SU-DHL-6 (cell line): ENCODE measurements around the gene XPO5.

Source experiments
- H2AFZ ChIP-seq: fragments of 200-600 bp; sonication (generic); 2 replicates; pipeline ENCODE4 v1.6.1; 2014; ENCODE audit warnings: low read depth, mild to moderate bottlenecking, moderate library complexity, mixed read lengths, antibody characterized with exemption, low read length; ENCODE audit not compliant: severe bottlenecking
- H3F3A ChIP-seq: fragments of 200-600 bp; shearing (Covaris generic); 2 replicates; pipeline ENCODE4 v1.6.0; 2016; ENCODE audit warnings: antibody characterized with exemption, mild to moderate bottlenecking; ENCODE audit not compliant: insufficient read depth
- H3K27ac ChIP-seq: fragments of 200-600 bp; sonication (generic); 2 replicates; pipeline ENCODE4 v1.5.1; 2016; ENCODE audit warnings: low read depth, mild to moderate bottlenecking, low read length, moderate library complexity, mixed read lengths
- H3K27me3 ChIP-seq: fragments of 200-600 bp; sonication (generic), shearing (Covaris generic); 2 replicates; pipeline ENCODE4 v1.6.0; 2014; ENCODE audit warnings: mild to moderate bottlenecking, low read length
- H3K36me3 ChIP-seq: fragments of 200-600 bp; sonication (generic); 2 replicates; pipeline ENCODE4 v1.6.1; 2014; ENCODE audit warnings: mild to moderate bottlenecking, low read length, mixed read lengths
- H3K4me2 ChIP-seq: fragments of 300-600, 200-600 bp; shearing (Covaris generic), sonication (generic); 2 replicates; pipeline ENCODE4 v1.6.0; 2014; ENCODE audit warnings: low read length, low read depth, mild to moderate bottlenecking; ENCODE audit not compliant: poor library complexity, severe bottlenecking
- H3K4me3 ChIP-seq: fragments of 200-600 bp; sonication (generic); 2 replicates; pipeline ENCODE4 v1.5.1; 2014; ENCODE audit warnings: antibody characterized with exemption, low read length, mild to moderate bottlenecking, mixed read lengths; ENCODE audit not compliant: insufficient read depth, poor library complexity, severe bottlenecking
- H3K79me2 ChIP-seq: fragments of 200-600 bp; sonication (generic); 2 replicates; pipeline ENCODE4 v1.6.1; 2014; ENCODE audit warnings: mild to moderate bottlenecking, low read length, moderate library complexity; ENCODE audit not compliant: insufficient read depth
- H3K9ac ChIP-seq: fragments of 200-600 bp; sonication (generic); 2 replicates; pipeline ENCODE4 v1.7.0; 2014; ENCODE audit warnings: mild to moderate bottlenecking, low read length
- H3K9me2 ChIP-seq: fragments of 200-600 bp; sonication (generic); replicated peaks from 2 replicates; pipeline ENCODE4 v1.6.1; 2014; ENCODE audit warnings: low read length; ENCODE audit not compliant: insufficient read depth
- H3K9me3 ChIP-seq: fragments of 200-600 bp; sonication (generic); 2 replicates; pipeline ENCODE4 v1.6.1; 2014; ENCODE audit warnings: low read length, mixed read lengths; ENCODE audit not compliant: insufficient read depth
- H4K20me1 ChIP-seq: fragments of 200-600 bp; sonication (generic); 2 replicates; pipeline ENCODE4 v1.6.1; 2014; ENCODE audit warnings: low read depth, mild to moderate bottlenecking, antibody characterized with exemption, low read length, moderate library complexity, mixed read lengths
- EZH2phosphoT487 ChIP-seq: fragments of 200-600 bp; sonication (generic), shearing (Covaris generic); conservative IDR thresholded peaks from 2 replicates; pipeline ENCODE4 v1.6.1; 2018; ENCODE audit warnings: mild to moderate bottlenecking, antibody characterized with exemption, low read length, moderate library complexity, mixed read lengths
- TF ChIP-seq, protein P1 (sequence below): fragments of 200-600 bp; sonication (generic); IDR thresholded peaks from one replicate; pipeline ENCODE4 v1.5.1; 2017; ENCODE audit warnings: antibody characterized with exemption, mild to moderate bottlenecking, low read length, moderate library complexity; ENCODE audit not compliant: insufficient read depth, poor library complexity, severe bottlenecking

XPO5 gene

DNA sequence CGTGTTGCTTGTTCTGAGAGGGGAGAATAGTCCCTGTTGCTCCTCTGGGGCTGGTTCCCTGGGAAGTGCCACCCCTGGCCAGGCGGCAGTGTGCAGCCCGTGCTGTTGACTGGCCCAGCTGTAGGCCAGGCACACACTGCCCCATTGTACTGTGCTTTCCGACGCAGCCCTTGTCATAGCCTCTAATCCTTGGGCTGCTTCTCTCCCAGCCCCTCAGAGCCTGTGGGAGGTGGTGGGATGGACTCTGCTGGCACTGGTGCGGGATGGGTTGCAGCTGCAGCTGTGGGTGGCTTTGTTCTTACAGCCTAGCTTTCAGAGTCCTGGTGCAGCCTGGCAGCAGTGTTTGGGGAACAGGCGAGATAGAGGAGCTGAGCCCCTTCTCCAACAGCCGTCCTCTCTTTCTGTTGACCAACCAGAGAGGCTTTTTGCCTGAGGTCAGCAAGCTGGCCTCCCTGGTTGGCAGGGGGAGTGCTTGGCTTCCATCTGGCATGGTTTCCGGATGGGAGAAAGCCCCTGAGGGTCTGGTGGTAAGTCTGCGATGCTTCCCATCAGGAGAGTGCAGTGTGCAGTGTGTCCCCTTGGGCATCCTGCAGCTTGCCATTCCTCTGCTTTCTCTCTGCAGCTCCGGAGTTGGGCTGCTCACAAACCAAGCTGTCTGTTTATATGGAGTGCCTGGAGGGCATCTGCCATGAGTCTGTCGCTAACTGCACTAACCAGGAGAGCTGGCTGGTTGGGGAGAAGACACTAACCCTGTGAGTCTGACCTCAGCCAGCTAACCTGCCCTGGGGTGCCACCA is 86.4 kb downstream of the XPO5 start:
- no peak overlapping the region for H3K4me3 ChIP-seq
- TF ChIP-seq, protein P1, sequence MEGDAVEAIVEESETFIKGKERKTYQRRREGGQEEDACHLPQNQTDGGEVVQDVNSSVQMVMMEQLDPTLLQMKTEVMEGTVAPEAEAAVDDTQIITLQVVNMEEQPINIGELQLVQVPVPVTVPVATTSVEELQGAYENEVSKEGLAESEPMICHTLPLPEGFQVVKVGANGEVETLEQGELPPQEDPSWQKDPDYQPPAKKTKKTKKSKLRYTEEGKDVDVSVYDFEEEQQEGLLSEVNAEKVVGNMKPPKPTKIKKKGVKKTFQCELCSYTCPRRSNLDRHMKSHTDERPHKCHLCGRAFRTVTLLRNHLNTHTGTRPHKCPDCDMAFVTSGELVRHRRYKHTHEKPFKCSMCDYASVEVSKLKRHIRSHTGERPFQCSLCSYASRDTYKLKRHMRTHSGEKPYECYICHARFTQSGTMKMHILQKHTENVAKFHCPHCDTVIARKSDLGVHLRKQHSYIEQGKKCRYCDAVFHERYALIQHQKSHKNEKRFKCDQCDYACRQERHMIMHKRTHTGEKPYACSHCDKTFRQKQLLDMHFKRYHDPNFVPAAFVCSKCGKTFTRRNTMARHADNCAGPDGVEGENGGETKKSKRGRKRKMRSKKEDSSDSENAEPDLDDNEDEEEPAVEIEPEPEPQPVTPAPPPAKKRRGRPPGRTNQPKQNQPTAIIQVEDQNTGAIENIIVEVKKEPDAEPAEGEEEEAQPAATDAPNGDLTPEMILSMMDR = no peak
- no peak for TF ChIP-seq EZH2phosphoT487
- no peak overlapping the region for H2AFZ ChIP-seq
- no peaks in the 10 kb centered on the region for H3K27me3 ChIP-seq
- no peaks in the 10 kb centered on the region; the same call in 1 of the 2 replicates for H3K79me2 ChIP-seq
- no peaks in the 10 kb centered on the region for H3K9me2 ChIP-seq
- H3K36me3 ChIP-seq = no peaks in the 10 kb centered on the region
- H3K9me3 ChIP-seq = no peaks in the 10 kb centered on the region
- H3K4me2 ChIP-seq = no peak overlapping the region
- H4K20me1 ChIP-seq = no peaks in the 10 kb centered on the region
- H3K27ac ChIP-seq = no peak overlapping the region
- no peaks in the 10 kb centered on the region for H3F3A ChIP-seq
- H3K9ac ChIP-seq = no peak overlapping the region

DNA sequence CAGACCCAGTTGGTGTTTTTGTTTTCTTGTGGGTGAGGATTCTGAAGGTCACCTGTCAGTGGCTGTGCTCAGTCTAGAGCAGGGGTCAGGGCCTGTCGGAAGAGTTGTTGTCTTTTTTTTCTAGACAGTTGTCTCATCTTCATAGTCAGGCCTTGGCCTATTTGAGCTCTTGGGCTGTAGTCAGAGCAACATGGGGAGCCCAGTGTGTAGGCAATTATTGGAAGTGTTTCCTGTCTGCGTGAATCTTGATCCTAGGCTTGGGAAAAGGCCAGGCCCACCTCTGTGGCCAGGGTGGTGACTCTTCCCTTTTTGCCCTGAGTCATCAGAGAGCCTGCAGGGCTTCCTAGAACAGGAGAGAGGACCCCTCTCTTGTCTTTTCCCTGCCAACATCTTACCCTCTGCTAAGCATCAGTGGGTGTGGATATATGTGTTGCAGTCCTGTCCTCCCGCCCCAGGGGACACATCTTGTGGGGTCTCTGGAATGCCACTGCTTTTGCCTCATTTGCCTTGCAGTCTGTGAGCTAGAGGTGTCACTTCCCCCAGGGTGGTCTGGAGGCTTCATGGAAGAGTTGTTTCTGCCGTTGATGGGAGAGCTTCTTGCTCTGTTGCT is 87.1 kb downstream of the XPO5 start:
- no peaks in the 10 kb centered on the region for H3K36me3 ChIP-seq
- no peaks in the 10 kb centered on the region for H3K9me2 ChIP-seq
- no peak for TF ChIP-seq EZH2phosphoT487
- TF ChIP-seq, protein P1 = no peak
- no peak overlapping the region for H3K4me2 ChIP-seq
- no peaks in the 10 kb centered on the region for H3F3A ChIP-seq
- no peaks in the 10 kb centered on the region for H3K27me3 ChIP-seq
- no peaks in the 10 kb centered on the region for H4K20me1 ChIP-seq
- no peak overlapping the region for H3K27ac ChIP-seq
- no peak overlapping the region for H3K4me3 ChIP-seq
- no peaks in the 10 kb centered on the region for H3K9me3 ChIP-seq
- no peak overlapping the region for H3K9ac ChIP-seq
- no peak overlapping the region for H2AFZ ChIP-seq
- H3K79me2 ChIP-seq = no peaks in the 10 kb centered on the region; the same call in 1 of the 2 replicates

DNA sequence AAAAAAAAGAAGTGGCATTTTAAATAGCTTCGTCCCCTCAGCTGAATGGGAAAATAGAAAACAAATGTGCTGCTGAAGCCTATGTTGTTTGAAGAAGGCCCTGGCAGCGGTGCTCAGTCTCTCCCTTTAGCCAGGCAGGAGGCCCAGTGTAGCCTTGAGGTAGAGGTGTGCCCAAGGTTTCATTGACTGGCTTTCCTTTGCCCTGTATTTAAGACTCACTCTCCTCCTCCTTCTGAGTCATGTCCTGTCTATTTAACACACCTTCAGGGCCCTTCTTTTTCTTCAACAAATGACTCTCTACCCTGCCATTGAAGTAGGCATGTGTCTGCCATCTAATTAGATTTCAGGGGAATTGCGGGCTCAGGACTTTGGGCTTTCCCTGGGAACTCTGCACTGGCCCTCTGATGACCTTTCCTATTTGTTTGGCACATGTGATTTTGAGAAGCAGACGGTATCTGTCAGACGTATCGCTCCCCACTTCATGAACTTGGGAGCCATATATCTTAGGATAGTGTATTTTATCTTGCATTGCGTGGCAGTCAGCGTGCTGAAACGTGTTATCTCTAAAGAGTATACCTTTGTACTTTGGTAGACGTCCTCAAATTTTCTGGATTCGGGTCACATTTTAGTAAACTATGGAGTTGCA is 94.1 kb downstream of the XPO5 start:
- no peaks in the 10 kb centered on the region for H3K27me3 ChIP-seq
- H3K27ac ChIP-seq = no peak overlapping the region
- H3K4me3 ChIP-seq = no peak overlapping the region
- TF ChIP-seq EZH2phosphoT487 = no peak
- TF ChIP-seq, protein P1 = no peak
- peaks cover 4% of the 10 kb centered on the region; the same call in 1 of the 2 replicates for H3F3A ChIP-seq
- H3K9ac ChIP-seq = no peak overlapping the region
- H4K20me1 ChIP-seq = 0 out of 2 replicates have a peak, but pooled peaks cover 3% of the 10 kb centered on the region
- no peak overlapping the region for H2AFZ ChIP-seq
- no peaks in the 10 kb centered on the region for H3K36me3 ChIP-seq
- H3K9me3 ChIP-seq = no peaks in the 10 kb centered on the region
- H3K9me2 ChIP-seq = no peaks in the 10 kb centered on the region
- no peak overlapping the region for H3K4me2 ChIP-seq
- H3K79me2 ChIP-seq = peaks cover 28% of the 10 kb centered on the region
